Measurements from ENCODE around the gene NELFCD. TPM values are rescaled to one million over a fixed set of nuclear protein-coding genes. Genes with fewer than 3 reads are reported as not detected.

The NELFCD gene
- polyA plus RNA-seq, 6 donors from 2014 or later, result 78.9 to 128 (median 86.2) TPM

- Mint-ChIP-seq H3K9me3 (no peaks in the 10 kb centered on the region), H3K27ac (peak overlapping the region in 4 of 6 donors; percentile 66 to 96 (median 80)), H3K4me3 (peak overlapping the region in 2 of 8 donors; percentile 20 to 31), H3K27me3 (no peaks in the 10 kb centered on the region), H3K4me1 (peaks cover 37 to 54% (median 53%) of the 10 kb centered on the region in 3 donors), H3K36me3 (peaks cover 0 to 30% of the 10 kb centered on the region in 2 donors)
- DNase-seq, result no peak
- no peak for ATAC-seq (ENCODE audit: low read depth in 2 of 2)
Measured at GRCh38 chr20:59001449-59002171, 20.6 kb downstream of the NELFCD start.

GRCh38 chr20:59002388-59002787, 21.3 kb downstream of the NELFCD start:
- no peaks in the 10 kb centered on the region for H3K9me3 Mint-ChIP-seq
- peaks cover 0 to 27% of the 10 kb centered on the region in 2 donors for H3K36me3 Mint-ChIP-seq
- peak overlapping the region in 5 of 6 donors; percentile 16 to 100 (median 98) for H3K27ac Mint-ChIP-seq
- DNase-seq (no peak), ATAC-seq (ENCODE audit: low read depth in 2 of 2) (no peak)
- peak overlapping the region in 6 of 8 donors; percentile 68 to 96 (median 82) for H3K4me3 Mint-ChIP-seq
- peaks cover 37 to 54% (median 49%) of the 10 kb centered on the region in 3 donors for H3K4me1 Mint-ChIP-seq
- H3K27me3 Mint-ChIP-seq, result no peaks in the 10 kb centered on the region

GRCh38 chr20:59002874-59003399, 21.9 kb downstream of the NELFCD start:
- peaks cover 37 to 55% (median 54%) of the 10 kb centered on the region in 3 donors for H3K4me1 Mint-ChIP-seq
- peaks cover 0 to 23% of the 10 kb centered on the region in 2 donors for H3K36me3 Mint-ChIP-seq
- H3K4me3 Mint-ChIP-seq, result peak overlapping the region; percentile 68 to 100 (median 94)

DNA sequence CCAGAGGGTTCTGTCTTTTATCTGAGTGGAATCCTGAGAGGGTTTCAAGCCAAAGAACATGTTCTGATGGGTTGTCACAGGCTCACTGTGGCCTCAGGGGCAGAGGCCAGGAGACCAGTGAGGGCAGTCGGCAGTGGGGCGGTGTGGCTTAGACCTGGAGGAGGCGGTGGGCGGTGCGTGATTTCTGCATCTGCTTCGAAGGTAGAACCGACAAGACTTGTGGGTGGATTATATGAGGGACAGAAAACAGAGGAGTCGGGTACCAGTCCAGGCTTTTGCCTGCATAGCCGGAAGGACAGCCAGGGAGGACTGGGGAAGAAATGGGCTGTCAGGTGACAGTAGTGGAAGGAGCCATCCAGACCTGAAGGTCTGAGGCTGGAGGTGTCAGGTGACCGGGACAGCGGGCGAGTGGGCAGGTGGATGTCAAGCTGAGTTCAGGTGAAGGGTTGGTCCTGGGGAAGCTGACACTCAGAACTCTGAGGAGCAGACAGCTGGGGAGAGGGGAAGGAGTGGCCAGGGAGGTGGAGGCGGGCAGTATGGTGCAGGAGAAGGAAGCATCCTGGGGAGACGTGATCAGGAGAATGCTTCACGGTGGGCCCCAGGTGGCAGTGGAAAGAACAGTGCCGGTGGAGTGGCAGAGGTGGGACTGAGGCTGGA, 22.9 kb downstream of the NELFCD start:
- peak overlapping the region; percentile 96 to 100 (median 100) for H3K27ac Mint-ChIP-seq
- H3K27me3 Mint-ChIP-seq, result no peaks in the 10 kb centered on the region
- peak overlapping the region; percentile 88 to 100 (median 96) for H3K4me3 Mint-ChIP-seq
- ATAC-seq (ENCODE audit: low read depth in 2 of 2) (no peak), DNase-seq (no peak)
- H3K9me3 Mint-ChIP-seq, result no peaks in the 10 kb centered on the region
- H3K4me1 Mint-ChIP-seq, result peaks cover 43 to 64% (median 61%) of the 10 kb centered on the region in 3 donors
- H3K36me3 Mint-ChIP-seq, result peaks cover 0 to 23% of the 10 kb centered on the region in 2 donors

More at GRCh38 chr20:59002874-59003399, 21.9 kb downstream of the NELFCD start:
- Mint-ChIP-seq H3K9me3 (no peaks in the 10 kb centered on the region), H3K27ac (peak overlapping the region; percentile 16 to 100 (median 97)), H3K27me3 (no peaks in the 10 kb centered on the region)
- no peak for DNase-seq
- ATAC-seq (ENCODE audit: low read depth in 2 of 2), result no peak

DNA sequence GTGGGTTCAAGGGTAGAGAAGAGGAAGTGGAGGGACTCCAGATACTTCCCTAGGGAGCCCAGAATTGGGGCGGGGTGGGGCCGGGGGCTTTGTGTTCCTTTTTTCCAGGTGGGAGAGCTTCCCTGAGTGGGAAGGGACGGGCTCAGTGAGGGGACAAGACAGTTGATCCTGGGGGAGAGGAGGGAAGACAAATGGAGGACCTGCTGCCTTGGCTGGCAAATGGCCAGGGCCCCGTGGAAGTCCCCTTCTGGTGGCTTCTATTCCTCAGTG, 23.4 kb downstream of the NELFCD start:
- Mint-ChIP-seq H3K4me1 (peaks cover 47 to 69% (median 64%) of the 10 kb centered on the region in 3 donors), H3K27me3 (no peaks in the 10 kb centered on the region), H3K36me3 (peaks cover 0 to 23% of the 10 kb centered on the region in 2 donors), H3K27ac (peak overlapping the region; percentile 96 to 100 (median 100)), H3K9me3 (no peaks in the 10 kb centered on the region), H3K4me3 (peak overlapping the region; percentile 88 to 100 (median 96))
- ATAC-seq (ENCODE audit: low read depth in 2 of 2) (peak; percentile 3 to 11), DNase-seq (no peak)

DNA sequence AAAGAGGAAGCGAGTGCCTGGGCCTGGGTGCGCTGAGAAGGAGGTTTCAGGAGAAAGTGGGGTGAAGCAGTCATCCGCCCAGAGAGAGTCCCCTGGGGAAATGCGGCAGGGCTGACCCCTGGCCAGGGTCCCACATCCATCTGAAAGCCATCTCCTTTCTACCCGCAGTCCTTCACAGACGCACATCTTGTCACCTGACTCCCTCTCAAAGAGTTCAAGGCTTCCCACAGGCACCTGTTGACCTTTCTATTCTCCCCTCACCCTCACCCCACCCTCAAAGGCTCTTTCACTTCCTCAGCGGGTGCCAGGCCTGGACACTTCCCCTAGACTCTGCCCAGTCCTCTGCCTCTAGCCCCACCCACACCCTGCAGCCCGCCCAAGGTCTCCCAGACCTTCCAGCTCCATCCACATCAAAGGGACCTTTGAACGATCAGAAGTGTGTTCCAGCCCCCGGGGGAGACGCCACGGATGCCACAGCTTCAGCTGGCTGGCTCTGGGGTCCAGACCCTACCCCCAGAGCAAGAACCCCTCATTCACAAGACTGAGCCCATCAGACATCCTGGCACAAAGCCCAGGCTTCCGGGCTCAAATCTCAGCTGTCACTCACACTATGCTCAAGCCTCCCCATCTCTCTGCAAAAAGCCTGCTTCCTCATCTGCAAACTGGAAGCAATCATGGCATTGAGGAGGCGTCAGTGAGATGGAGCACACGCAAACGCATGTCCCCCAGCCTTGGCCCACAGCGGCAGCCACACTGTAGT, 23.9 kb downstream of the NELFCD start:
- H3K4me1 Mint-ChIP-seq, result peaks cover 47 to 74% (median 68%) of the 10 kb centered on the region in 3 donors

DNA sequence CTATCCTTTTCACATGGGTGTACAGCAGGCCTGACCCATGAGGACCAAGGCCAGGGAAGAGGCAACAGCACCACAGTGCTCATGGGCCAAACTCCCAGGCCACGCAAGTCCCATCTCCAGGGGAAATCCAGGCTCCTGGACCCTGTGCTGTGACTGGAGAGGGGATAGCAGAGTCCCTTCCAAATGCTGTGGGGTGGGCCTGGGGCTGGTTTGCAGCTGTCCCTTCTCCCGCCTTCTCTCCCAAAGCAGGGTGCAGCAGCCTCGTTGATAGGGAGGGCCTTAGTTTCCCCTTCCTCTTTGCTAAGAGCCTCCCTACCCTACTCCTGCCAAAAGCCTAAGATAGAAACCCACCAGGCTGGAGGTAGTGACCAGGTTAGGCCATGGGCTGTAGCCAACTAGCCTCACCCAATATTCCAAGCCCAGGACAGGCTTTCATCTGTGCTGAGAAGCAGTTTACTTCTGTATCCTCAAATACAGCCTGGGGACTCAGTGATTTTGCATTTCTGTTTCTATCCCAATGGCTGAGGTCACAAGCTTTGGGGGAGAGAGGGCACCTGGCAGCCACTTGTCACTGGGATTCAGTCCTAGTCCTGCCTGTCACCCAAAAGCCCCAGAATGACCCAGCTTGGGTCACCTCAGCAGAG, 24.6 kb downstream of the NELFCD start:
- Mint-ChIP-seq H3K27ac (peak overlapping the region; percentile 96 to 100 (median 100)), H3K27me3 (no peaks in the 10 kb centered on the region), H3K9me3 (no peaks in the 10 kb centered on the region), H3K4me1 (peaks cover 47 to 80% (median 72%) of the 10 kb centered on the region in 3 donors), H3K36me3 (peaks cover 0 to 23% of the 10 kb centered on the region in 2 donors), H3K4me3 (peak overlapping the region; percentile 88 to 100 (median 96))
- DNase-seq (no peak), ATAC-seq (ENCODE audit: low read depth in 2 of 2) (no peak)

More for the DNA sequence above, 23.9 kb downstream of the NELFCD start:
- ATAC-seq (ENCODE audit: low read depth in 2 of 2), result peak; percentile 68 to 72
- Mint-ChIP-seq H3K9me3 (no peaks in the 10 kb centered on the region), H3K27me3 (no peaks in the 10 kb centered on the region), H3K36me3 (peaks cover 0 to 23% of the 10 kb centered on the region in 2 donors), H3K27ac (peak overlapping the region; percentile 96 to 100 (median 100)), H3K4me3 (peak overlapping the region; percentile 88 to 100 (median 96))
- peak; percentile 93 for DNase-seq

GRCh38 chr20:59006167-59006863, 25.3 kb downstream of the NELFCD start:
- DNase-seq, result no peak
- H3K4me3 Mint-ChIP-seq, result peak overlapping the region; percentile 88 to 100 (median 96)
- peak overlapping the region; percentile 24 to 100 (median 97) for H3K27ac Mint-ChIP-seq
- H3K36me3 Mint-ChIP-seq, result peaks cover 0 to 23% of the 10 kb centered on the region in 2 donors
- no peak for ATAC-seq (ENCODE audit: low read depth in 2 of 2)
- peaks cover 50 to 83% (median 75%) of the 10 kb centered on the region in 3 donors for H3K4me1 Mint-ChIP-seq
- no peaks in the 10 kb centered on the region for H3K27me3 Mint-ChIP-seq
- no peaks in the 10 kb centered on the region for H3K9me3 Mint-ChIP-seq

GRCh38 chr20:59006864-59007664, 26.0 kb downstream of the NELFCD start, which contains the start of gene CTSZ:
TSS of gene CTSZ (minus strand) at chr20:59007254. CDS start at chr20:59007128, 126 bp downstream.
- no peaks in the 10 kb centered on the region for H3K27me3 Mint-ChIP-seq
- peaks cover 0 to 23% of the 10 kb centered on the region in 2 donors for H3K36me3 Mint-ChIP-seq
- ATAC-seq (ENCODE audit: low read depth in 2 of 2) (peak; percentile 5 to 6), DNase-seq (peak; percentile 49)
- H3K4me3 Mint-ChIP-seq, result peak within 1 kb of the TSS; percentile 88 to 100 (median 98)
- H3K9me3 Mint-ChIP-seq, result no peaks in the 10 kb centered on the region
- peaks cover 53 to 81% (median 73%) of the 10 kb centered on the region in 3 donors for H3K4me1 Mint-ChIP-seq
- peak within 1 kb of the TSS; percentile 96 to 100 (median 98) for H3K27ac Mint-ChIP-seq

- Mint-ChIP-seq H3K4me1 (peaks cover 50 to 75% (median 64%) of the 10 kb centered on the region in 3 donors), H3K36me3 (peaks cover 0 to 15% of the 10 kb centered on the region in 2 donors), H3K9me3 (no peaks in the 10 kb centered on the region), H3K4me3 (peak overlapping the region; percentile 88 to 100 (median 98)), H3K27me3 (no peaks in the 10 kb centered on the region), H3K27ac (peak overlapping the region; percentile 92 to 99 (median 98))
- ATAC-seq (ENCODE audit: low read depth in 2 of 2) (peak; percentile 30 to 36), DNase-seq (peak; percentile 87)
Measured at GRCh38 chr20:59007665-59008511, 26.8 kb downstream of the NELFCD start.
